Coronary artery (tissue), 2 donors: ENCODE data around the gene ST3GAL3.

Experiments
- DNase-seq: peaks from one replicate; pipeline ENCODE4 v3.0.0-alpha.2; 2017; ENCODE audit warnings: low spot score
- H3K27ac ChIP-seq, 2 donors: fragments of 200-600 bp; sonication (generic); one replicate each; pipeline ENCODE4 v1.5.1; 2016 to 2019
- H3K4me3 ChIP-seq: fragments of 200-600 bp; sonication (generic); 2 replicates; pipeline ENCODE4 v1.5.1; 2016; ENCODE audit warnings: mild to moderate bottlenecking, moderate library complexity
- TF ChIP-seq, protein P1 (sequence below): fragments of 200-600 bp; sonication (generic); IDR thresholded peaks from one replicate; pipeline ENCODE4 v1.5.1; 2019; ENCODE audit warnings: antibody characterized with exemption

The ST3GAL3 gene

DNA sequence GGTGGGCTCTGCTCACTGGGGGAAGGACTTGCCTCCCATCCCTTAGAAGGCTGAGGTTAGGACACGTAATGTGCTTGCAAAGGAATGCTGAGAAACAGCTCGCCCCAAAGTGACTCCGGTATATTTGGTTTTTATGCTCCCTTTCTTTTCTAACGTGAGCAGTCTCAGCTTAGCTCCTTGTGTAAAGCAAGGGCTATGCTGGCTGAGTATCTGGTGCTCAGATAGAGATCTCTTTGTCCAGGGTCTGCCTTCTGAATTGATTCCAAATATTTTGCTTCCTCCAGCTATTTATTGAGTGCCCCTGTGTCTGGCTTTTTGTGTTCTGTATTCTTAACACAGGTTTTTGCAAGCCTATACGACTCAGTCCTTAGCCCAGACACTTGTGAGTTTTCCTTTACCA is 131.7 kb downstream of the ST3GAL3 start:
- Histone ChIP-seq H3K27ac (peak overlapping the region; percentile 8 to 54), H3K4me3 (no peak overlapping the region)
- DNase-seq, result no peak
- TF ChIP-seq, protein P1, sequence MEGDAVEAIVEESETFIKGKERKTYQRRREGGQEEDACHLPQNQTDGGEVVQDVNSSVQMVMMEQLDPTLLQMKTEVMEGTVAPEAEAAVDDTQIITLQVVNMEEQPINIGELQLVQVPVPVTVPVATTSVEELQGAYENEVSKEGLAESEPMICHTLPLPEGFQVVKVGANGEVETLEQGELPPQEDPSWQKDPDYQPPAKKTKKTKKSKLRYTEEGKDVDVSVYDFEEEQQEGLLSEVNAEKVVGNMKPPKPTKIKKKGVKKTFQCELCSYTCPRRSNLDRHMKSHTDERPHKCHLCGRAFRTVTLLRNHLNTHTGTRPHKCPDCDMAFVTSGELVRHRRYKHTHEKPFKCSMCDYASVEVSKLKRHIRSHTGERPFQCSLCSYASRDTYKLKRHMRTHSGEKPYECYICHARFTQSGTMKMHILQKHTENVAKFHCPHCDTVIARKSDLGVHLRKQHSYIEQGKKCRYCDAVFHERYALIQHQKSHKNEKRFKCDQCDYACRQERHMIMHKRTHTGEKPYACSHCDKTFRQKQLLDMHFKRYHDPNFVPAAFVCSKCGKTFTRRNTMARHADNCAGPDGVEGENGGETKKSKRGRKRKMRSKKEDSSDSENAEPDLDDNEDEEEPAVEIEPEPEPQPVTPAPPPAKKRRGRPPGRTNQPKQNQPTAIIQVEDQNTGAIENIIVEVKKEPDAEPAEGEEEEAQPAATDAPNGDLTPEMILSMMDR, result no peak

DNA sequence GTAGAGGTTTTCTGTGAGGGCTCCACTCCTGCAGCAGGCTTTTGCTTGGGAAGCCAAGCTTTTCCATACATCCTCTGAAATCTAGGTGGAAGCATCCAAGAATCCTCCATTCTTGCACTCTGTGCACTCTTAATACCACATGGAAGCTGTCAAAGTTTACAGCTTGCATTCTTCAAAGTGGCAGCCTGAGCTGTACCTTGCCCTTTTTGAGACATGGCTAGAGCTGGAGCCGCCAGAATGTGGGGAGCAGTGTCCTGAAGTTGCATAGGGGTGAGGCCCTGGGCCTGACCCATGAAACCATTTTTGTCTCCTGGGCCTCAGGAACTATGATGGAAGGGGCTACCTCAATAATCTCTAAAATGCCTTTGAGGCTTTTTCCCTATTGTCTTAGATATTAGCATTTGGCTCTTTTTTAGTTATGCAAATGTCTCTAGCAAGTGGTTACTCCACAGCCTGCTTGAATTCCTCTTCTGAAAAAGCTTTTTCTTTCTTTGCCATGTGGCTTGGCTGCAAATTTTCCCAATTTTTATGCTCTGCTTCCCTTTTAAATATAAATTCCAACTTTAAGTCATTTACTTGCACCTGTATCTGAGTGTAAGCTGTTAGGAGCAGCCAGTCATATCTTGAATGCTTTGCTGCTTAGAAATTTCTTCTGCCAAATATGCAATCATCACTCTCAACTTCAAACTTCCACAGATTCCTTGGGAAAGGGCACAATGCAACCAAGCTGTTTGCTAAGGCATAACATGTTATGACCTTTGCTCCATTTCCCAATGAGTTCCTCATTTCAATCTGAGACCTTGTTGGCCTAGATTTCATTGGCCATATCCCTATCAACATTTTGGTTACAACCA is 134.2 kb downstream of the ST3GAL3 start:
- TF ChIP-seq, protein P1, result no peak
- no peak overlapping the region for H3K4me3 ChIP-seq
- DNase-seq, result no peak
- no peak overlapping the region for H3K27ac ChIP-seq

DNA sequence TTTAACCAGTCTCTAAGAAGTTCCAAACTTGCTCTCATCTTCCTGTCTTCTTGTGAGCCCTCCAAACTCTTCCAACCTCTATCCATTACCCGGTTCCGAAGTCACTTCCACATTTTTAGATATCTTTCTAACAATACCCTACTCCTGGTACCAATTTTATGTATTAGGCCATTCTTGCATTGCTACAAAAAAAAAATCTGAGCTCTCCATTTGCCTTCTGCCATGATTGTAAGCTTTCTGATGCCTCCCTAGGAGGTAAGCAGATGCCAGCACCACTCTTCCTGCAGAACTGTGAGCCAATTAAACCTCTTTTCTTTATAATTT is 134.8 kb downstream of the ST3GAL3 start:
- no peak for DNase-seq
- Histone ChIP-seq H3K27ac (no peak overlapping the region), H3K4me3 (no peak overlapping the region)
- TF ChIP-seq, protein P1, result no peak

DNA sequence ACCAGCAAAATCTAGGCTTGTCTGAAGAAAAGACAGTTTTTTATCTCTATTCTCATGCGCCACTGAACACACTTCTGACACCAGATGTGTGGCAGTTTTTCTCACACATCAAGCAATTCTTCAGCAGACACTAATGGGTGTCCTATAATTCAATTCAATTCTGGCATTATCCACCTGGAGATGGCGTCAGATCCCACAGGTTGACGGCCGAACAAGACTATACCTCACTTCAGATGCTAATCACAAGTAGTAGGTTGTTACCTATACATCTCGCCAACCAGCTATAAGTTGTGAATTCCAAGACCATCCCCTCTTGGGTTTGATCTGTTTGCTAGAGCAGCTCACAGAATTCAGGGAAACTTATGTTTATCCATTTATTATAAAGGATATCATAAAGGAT is 136.3 kb downstream of the ST3GAL3 start:
- H3K4me3 ChIP-seq, result no peak overlapping the region
- TF ChIP-seq, protein P1, result no peak

DNA sequence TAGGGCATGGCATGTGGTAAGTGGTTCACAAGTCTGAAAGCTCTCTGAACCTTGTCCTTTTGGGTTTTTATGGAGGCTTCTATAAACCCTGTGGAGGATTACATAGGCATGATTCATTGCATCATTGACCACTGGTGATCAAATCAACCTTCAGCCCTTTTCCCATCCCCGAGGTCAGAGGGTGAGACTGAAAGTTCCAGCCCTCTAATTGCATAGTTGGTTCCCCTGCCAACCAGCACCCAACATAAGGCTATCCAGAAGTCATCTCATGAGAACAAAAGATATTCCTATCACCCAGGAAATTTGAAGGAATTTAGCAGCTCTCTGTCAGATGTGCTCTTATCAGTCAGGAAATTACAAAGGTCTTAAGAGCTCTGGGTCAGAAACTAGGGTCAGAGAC is 136.8 kb downstream of the ST3GAL3 start:
- Histone ChIP-seq H3K27ac (no peak overlapping the region), H3K4me3 (no peak overlapping the region)
- DNase-seq, result no peak
- TF ChIP-seq, protein P1, result no peak

More for the DNA sequence above, 136.3 kb downstream of the ST3GAL3 start:
- no peak for DNase-seq
- no peak overlapping the region for H3K27ac ChIP-seq

DNA sequence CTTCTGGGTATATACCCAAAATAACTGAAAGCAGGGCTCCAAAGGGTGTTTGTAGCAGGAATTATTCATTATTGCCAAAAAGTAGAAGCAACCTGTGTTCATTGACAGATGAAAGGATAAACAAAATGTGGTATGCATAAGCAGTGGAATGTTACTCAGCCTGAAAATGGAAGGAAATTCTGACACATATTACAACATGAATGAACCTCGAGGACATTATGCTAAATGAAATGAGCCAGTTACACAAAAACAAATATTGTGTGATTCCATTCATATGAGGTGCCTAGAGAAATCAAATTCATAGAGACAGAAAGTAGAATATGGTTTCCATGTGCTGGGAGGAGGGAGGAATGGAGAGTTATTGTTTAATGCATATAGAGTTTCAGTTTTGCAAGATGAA is 140.0 kb downstream of the ST3GAL3 start:
- Histone ChIP-seq H3K4me3 (no peak overlapping the region), H3K27ac (no peak overlapping the region)
- TF ChIP-seq, protein P1, result no peak
- no peak for DNase-seq

DNA sequence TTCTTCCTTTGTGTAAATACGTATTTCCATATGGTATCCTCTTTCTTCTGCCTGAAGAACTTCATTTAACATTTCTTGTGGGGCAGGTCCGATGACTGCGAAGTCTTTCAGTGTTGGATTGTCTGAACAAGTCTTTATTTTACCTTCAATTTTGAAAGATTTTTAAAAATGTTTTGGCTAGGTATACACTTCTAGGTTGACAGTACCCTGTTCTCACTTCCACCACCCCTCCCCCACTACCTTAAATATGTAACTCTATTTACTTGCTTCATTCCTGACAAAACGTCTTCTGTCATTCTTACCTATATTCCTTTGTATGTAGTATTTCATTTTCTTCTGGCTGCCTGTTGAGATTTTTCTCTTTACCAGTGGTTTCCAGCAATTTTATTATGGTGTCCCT is 140.5 kb downstream of the ST3GAL3 start:
- DNase-seq, result no peak
- TF ChIP-seq, protein P1, result no peak
- Histone ChIP-seq H3K27ac (no peak overlapping the region), H3K4me3 (no peak overlapping the region)
